RPMI7951 (cell line): ENCODE data around the gene EXOC4. TPM values are rescaled to one million over a fixed set of nuclear protein-coding genes. Genes with fewer than 3 reads are reported as not detected.
"Not testable (repeated sequence)": the region's sequence is repeated elsewhere in the genome, so short reads cannot be mapped to it uniquely, and the experiment has no call there.

ENCODE experiments used
- DNase-seq: peaks from one replicate; pipeline ENCODE4 v3.0.0-alpha.2; 2012; ENCODE audit warnings: low read depth
- total RNA-seq: library from RNA; depleted of rRNA; stranded (reverse); fragments of >200 nt; shearing (Covaris generic); gene quantifications from 2 replicates; pipeline ENCODE4 v1.2.3, GENCODE V29; 2014

EXOC4 gene
- total RNA-seq, 1 experiment from 2014 or later: 85.2 TPM

GRCh38 chr7:133977409-133978274 lies 724.8 kb downstream of the EXOC4 start:
- DNase-seq: no peak

GRCh38 chr7:133978502-133979295 lies 725.8 kb downstream of the EXOC4 start:
- no peak for DNase-seq

GRCh38 chr7:133980804-133981203 lies 727.9 kb downstream of the EXOC4 start:
- DNase-seq: no peak

- DNase-seq: no peak
These were observed 731.0 kb downstream of the EXOC4 start for GRCh38 chr7:133983685-133984419.

GRCh38 chr7:133985300-133985699 lies 732.4 kb downstream of the EXOC4 start:
- no peak for DNase-seq

- no peak for DNase-seq
These were observed 734.7 kb downstream of the EXOC4 start for GRCh38 chr7:133987582-133987981.

GRCh38 chr7:133993547-133993946 lies 740.7 kb downstream of the EXOC4 start:
- DNase-seq: no peak

GRCh38 chr7:133994100-133994499 lies 741.2 kb downstream of the EXOC4 start:
- not testable (repeated sequence) for DNase-seq

- DNase-seq: no peak
These were observed 744.6 kb downstream of the EXOC4 start for GRCh38 chr7:133997463-133997862.

- DNase-seq: no peak
These were observed 746.3 kb downstream of the EXOC4 start for GRCh38 chr7:133999178-133999577.

GRCh38 chr7:134004829-134005505 lies 752.1 kb downstream of the EXOC4 start:
- DNase-seq: no peak

GRCh38 chr7:134009314-134010110 lies 756.6 kb downstream of the EXOC4 start:
- DNase-seq: no peak

GRCh38 chr7:134013249-134013648 lies 760.4 kb downstream of the EXOC4 start:
- no peak for DNase-seq

- peak; percentile 7 for DNase-seq
These were observed 762.1 kb downstream of the EXOC4 start for GRCh38 chr7:134014935-134015334.

GRCh38 chr7:134016223-134016941 lies 763.5 kb downstream of the EXOC4 start:
- peak; percentile 25 for DNase-seq

- no peak for DNase-seq
These were observed 764.0 kb downstream of the EXOC4 start for GRCh38 chr7:134016942-134017303.

- DNase-seq: no peak
These were observed 765.4 kb downstream of the EXOC4 start for GRCh38 chr7:134018306-134018705.

GRCh38 chr7:134019251-134019650 lies 766.4 kb downstream of the EXOC4 start:
- DNase-seq: no peak

GRCh38 chr7:134021836-134022235 lies 769.0 kb downstream of the EXOC4 start:
- no peak for DNase-seq

GRCh38 chr7:134022286-134022911 lies 769.5 kb downstream of the EXOC4 start:
- no peak for DNase-seq
